HG03060 (cell line): Measurements from ENCODE around the gene FAM174C.

Experiments used
- ATAC-seq: cut with Tn5 transposase; IDR thresholded peaks from one replicate; pipeline ENCODE4 v1.9.1; 2021; ENCODE audit warnings: low read depth, moderate number of reproducible peaks; ENCODE audit not compliant: unreplicated experiment

The FAM174C gene

DNA sequence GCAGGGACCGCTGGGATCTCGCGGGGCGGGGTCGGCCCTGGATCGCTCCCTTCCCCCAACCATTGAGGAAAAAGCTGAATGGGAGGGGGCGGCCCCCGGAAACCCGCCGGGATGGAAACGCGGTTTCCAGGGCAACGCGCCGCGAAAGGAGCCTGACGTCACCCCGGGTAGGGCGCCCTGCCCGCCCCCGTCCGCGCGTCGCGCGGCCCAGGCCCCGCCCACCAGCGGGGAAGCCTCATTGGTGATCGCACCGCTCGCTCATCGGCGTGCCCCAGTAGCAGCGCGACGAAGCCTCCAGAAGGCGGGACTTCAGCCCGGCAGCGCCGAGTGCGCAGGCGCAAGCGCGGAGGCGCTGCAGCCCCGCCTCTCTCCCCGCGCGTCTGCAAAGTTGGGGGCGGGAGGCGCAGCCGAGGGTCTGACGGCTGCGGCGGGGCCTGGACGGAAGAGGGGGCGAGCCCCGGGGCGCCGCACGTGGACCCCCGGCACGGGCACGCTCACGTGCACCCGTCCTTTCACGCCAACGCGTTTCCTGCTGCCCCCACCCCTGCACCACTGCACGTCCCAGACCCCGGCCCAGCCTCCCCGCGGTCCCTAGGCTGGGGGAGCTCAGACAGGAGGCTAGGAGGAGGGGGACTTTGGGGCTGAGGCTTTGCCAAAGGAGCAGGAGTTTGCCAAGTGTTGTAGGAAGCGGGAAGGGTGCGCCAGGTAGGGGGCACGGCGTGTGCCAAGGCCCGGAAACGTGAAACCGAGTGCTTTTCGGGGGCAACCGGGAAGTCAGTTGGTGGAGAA, 14.4 kb upstream of the FAM174C start:
- ATAC-seq: no peak

- ATAC-seq: no peak
Observed at GRCh38 chr19:1261538-1261797, 13.9 kb upstream of the FAM174C start.

- no peak for ATAC-seq
Observed at GRCh38 chr19:1261798-1262622, 13.3 kb upstream of the FAM174C start.

DNA sequence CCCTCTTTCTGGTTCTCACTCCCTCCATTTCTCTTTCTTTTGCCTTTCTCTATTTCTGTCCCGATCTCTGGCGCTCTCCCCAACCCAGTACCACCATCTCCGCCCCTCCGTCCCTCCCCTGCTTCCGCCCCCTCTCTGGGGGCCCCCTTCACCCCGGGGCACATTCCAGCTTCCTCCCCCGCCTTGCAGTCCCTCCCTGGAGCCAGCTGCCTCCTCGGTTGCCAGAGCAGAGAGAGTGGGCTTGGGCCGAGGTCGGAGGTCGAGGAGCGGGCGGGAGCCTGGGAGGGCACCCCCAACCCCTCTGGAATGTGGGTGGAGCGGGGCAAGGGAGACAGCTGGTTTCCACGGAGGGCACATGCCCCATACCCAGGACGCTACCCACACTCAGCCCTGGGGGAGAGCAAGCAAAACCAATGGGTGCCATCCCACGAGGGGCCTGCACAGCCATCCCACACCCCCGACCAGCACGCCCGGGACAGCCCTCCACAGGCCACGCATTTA, 12.7 kb upstream of the FAM174C start:
- no peak for ATAC-seq

DNA sequence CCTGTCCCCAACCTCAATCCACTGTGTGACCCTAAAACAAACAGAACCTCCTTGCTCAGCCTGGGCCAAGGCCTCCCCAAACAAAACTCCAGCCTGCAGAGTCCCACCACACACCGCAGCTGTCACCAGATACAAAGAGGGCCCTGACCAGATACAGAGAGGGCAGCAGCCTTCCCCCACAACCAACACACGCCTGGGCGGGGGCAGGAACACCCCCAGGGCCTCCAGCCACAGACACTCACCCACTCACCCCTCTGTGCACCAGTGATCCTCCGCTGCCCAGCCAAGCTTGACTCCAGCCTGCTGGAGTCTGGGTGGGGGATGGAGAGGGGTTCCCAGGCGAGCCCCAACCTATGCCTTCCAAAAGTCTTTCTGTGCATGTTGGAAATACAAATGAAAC, 12.1 kb upstream of the FAM174C start:
- ATAC-seq: no peak

DNA sequence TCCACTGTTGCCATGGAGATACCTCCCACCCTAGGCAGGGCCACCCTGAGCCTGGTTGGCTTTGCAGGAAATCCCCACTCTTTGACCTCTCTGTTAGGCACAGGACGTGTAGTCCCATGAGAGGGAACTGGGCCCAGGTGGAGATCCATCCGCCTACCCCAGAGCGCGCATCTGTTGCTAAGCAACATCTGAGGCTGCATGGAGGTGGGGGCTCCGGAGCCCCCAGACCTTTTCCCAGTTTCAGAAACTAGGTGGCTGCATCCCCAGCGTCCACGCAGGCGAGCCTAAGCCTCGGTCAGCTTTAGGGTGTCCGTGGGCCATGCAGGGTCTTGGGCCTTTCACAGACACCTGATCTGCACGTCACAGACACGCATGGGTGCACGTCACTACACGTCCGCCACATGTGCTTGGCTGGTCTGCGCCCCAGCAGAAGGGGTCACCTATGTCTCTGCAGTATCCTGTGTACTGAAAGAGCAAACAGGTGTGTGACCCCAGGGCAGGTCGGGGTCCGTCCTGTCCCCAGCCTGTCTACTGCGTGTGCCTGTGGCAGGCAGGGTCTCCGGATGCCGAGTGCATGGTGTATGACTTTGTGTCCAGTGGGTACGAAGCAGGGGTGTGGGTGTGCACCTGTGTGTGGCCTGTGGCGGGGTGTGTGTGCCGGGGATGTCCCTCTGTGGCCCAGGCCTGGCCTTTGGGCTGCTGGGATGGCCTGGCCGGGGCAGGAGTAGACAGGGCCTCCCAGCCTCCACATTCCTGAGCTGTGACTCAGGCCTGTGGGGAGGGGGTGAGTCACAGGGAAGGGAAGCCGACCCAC, 10.3 kb upstream of the FAM174C start:
- ATAC-seq: no peak

DNA sequence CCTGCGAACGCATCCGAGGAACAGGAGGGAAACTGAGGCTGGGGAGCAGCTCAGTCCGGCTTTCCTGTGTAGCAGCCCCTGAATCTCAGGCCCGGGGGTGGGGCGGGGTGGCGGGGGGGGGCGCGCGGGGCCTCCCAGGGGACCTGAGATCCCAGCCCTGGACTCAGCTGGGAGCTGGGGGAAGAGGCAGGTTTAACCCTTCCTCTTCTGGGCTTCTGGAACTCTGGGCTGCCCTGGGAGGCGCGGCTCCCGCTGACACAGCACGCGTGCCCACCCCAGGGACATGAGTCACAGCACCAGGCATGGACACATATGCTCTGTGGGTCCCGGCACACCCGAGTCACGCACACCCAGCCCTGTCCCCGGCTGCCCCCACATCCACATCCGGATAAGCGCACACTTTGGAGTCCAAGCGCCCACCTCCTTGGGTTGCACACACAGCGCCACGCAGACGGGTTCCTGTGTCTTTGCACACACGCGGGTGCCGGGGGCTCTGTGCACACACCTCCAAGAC, 9.7 kb upstream of the FAM174C start:
- ATAC-seq: no peak

DNA sequence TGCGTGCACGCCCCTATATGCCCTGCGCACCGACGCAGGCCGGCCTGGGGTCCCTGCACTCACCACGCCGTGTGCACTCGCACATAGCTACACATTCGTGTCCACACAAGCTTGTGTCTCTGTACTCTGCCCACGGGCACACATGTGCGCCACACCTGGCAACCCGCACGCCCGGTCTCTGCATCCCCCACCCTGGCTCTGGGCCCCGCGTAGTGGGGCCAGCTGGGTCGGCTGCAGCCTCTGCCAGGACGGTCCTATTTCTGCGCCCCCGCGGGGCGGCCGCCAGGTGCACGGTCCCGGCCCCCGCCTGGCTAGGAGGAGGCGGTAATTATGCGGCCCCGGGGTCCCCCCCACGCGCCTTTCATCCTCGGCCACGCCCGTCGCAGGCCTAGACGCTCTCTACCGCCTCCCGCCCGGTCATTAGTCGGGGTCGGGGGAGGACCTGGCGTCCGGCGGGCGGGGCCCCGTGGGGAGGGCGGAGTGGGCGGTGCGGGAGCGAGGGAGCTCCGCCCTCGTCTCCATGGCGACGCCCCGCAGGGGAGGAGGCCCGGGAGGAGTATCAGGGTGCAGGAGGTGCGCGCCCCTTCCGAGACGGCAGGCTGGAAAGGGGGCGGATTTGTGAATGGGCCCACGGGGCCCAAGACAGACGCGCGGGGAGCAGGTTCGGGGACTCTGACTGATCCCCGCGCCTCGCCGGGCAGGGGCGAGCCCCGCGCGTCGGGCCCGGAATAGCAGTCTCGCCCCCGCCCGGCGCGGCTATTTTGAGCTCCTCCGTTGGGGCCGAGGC, 9.0 kb upstream of the FAM174C start:
- no peak for ATAC-seq

GRCh38 chr19:1266916-1267476, 8.3 kb upstream of the FAM174C start:
- ATAC-seq: no peak

DNA sequence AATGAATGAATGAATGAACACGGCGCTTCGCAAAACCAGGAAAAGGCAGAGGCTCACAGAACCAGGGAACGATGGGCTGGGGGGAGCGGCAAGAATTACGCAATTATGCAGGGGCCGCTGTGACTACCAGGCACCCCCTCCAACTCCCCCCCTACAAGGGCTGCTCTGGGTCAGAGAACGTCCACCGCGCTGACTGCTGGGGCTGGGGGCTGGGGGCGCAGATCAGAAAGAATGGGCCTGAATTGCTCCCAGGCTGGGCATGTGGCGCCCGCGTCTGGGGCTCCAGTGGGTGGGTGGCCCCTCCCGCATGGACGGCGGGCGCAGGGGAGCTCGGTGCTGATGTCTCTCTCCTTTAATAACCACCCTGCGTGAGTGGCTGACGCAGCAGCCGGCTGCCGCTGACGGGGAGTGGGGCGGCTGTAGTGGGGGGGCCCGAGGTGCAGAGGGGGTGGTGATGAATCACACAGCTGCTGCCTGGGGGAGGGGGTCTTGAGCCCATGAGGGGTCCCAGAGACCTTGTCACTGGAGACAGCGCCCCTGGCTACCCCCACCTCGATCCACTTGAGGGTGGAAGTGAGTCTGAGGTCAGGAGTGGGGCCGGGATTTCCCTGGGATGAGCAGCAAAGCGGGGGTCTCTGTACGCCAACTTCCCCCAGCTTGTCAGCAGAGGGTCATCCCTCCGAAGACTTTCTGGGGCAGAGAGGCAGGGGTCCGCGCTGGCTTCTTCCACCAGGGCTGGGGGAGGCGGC, 7.7 kb upstream of the FAM174C start:
- no peak for ATAC-seq

DNA sequence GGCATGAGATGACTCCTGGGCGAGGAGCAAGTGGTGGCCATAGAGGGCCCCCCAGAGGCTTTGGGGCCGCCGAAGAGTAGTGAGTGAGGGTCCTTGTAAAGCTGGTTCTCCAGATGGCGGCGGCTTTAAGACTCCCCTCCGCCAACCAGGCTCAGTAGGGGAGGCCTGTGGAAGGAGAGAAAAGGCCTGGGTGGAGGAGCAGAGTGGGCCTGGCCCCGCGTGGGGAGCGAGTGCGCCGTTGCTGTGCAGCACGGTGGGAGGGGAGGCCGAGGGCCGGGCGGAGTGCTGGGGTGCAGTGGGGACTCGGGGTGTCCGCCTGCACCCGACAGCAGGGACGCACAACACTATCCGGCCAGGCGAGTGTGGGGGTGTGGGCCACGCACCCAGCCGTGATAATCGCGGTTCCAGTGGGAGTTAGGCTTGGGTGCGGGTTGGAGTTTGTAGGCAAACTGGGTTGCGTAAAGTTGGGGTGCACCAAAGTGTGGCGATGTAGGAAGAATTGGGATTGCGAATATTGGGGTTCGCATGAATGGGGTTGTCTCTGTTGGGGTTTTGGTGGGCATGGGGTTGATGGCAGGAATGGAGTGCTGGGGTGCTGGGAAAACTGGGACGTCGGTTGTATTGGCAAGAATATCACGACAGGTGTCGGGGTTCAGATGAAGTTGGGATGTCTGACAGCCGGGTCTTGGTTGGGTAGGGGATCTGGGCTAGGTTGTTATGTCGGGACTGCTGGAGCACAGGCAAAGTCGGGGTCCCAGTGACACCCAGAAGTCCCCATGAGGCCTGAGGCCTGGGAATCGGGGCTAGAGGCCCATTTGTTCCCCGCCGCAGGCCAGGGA, 6.9 kb upstream of the FAM174C start:
- no peak for ATAC-seq

DNA sequence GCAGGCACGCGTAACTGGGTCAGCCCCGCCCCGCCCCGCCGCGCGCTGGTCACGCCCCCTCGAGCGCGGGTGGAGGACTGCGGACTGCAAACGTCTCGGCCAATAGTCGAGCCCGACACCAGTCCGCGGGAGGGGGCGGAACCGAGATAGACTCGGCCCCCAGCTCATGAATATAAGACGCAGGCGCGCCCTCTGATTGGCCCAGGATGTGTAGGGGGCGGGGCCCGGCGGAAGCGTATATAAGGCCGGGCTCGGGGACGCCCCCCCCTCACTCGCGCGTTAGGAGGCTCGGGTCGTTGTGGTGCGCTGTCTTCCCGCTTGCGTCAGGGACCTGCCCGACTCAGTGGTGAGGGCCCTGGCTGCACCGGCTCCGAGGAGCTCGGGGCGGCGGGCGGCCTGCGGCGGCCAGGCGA, 6.3 kb upstream of the FAM174C start, which contains the start of gene CIRBP:
Gene CIRBP, plus strand, starts transcription at position 268 of the 413 bp plus-strand sequence. CDS start 1,602 bp downstream, outside the sequence.
- peak; percentile 32 for ATAC-seq

DNA sequence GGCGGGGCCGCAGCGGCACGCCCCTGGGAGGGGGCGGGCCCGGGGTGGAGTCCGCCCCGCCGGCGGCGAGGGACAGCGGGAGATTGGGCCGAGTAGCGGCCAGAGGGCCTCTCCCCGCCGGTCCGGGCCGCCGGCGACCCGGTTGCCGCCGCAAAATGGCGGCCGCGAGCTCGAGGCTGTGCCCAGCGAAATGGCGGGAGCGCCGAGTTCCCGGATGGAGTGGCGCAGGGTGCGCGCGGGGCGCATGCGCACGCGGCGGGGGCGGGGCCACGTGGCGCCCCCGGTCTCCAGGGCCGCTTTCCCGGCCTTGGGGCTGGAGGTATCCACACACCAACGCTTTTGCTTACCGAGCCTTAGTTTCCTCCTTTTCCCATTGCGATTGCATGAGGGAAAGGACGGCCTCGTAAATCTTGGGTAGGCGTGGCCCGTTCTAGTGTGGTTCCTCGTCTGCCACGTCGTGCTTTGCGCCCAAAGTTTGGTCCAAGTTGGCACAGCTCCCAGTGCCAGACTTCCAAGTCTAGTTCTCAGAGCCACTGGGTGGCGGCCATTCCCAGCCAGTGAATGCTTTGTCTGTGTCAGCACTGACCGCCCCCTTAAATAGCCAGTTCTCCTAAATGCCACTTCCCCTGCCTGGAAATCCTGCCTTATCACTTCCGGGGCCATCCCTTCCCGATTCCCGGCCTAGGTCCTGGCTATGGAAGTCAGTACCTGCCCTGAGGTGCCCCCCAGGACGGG, 5.7 kb upstream of the FAM174C start:
- peak; percentile 3 for ATAC-seq

- ATAC-seq: no peak
Observed at GRCh38 chr19:1270213-1270853, 5.0 kb upstream of the FAM174C start.

- ATAC-seq: no peak
Observed at GRCh38 chr19:1270854-1271527, 4.3 kb upstream of the FAM174C start.
